ENCODE results near the gene KANK4.

Gene KANK4

DNA sequence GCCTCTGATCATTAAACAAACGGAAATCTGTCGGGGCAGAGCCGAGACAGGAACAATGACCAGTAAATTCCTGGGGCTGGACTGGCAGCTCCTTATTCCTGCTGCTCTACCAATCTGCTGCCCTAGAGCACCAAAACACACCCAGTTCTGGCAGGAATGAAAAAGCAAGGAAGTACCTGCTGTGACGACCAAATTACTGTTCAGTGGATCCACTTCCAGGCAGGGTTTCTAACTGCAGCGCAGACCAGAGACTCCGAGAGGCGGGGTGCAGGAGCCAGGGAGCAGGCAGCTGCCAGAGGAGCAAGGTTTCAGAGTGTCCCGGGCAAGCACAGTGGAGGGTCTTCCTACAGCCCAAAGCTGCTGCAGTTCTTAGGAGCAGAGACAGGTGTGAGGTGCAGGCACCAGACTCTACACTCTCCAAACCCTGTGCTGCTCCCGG is 32.4 kb downstream of the KANK4 start:
- no peak for TF ChIP-seq CTCF (IDR thresholded peaks at IDR 0.05; ENCODE audit: low read depth, low read length)

GRCh38 chr1:62285984-62286785 is 33.0 kb downstream of the KANK4 start:
- TF ChIP-seq CTCF (IDR thresholded peaks at IDR 0.05; ENCODE audit: low read depth, low read length) = no peak
- H3K4me3 ChIP-seq (replicated peaks in 1 of 2; ENCODE audit: low read depth in 2 of 2, low read length in 2 of 2) = no peak overlapping the region
- DNase-seq (ENCODE audit: low read depth in 2 of 2) = no peak

More for the DNA sequence above, 32.4 kb downstream of the KANK4 start:
- DNase-seq (ENCODE audit: low read depth in 2 of 2) = no peak
- no peak overlapping the region for H3K4me3 ChIP-seq (replicated peaks in 1 of 2; ENCODE audit: low read depth in 2 of 2, low read length in 2 of 2)

DNA sequence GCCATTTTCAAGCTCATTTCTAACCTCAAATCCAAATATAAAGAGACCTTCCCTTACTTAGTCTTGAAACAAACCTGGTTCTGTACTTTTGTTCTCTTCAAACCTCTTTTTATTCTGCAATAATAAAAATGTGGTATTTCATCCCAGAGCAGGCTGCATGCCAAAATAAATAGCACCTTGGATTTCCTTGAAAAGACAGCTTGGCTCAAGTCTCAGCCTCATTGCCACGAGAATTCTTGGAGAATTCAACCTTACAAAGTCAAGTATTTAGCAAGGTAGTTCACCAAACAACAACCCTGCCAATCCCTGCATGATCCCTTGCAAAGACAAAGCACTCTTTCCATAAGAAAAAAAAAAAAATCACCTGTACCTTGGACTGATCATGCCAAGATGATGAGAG is 33.8 kb downstream of the KANK4 start:
- DNase-seq (ENCODE audit: low read depth in 2 of 2) = no peak
- no peak overlapping the region for H3K4me3 ChIP-seq (replicated peaks in 1 of 2; ENCODE audit: low read depth in 2 of 2, low read length in 2 of 2)
- no peak for TF ChIP-seq CTCF (IDR thresholded peaks at IDR 0.05; ENCODE audit: low read depth, low read length)

- no peak for DNase-seq (ENCODE audit: low read depth in 2 of 2)
- no peak overlapping the region for H3K4me3 ChIP-seq (replicated peaks in 1 of 2; ENCODE audit: low read depth in 2 of 2, low read length in 2 of 2)
- no peak for TF ChIP-seq CTCF (IDR thresholded peaks at IDR 0.05; ENCODE audit: low read depth, low read length)
Measured at GRCh38 chr1:62283986-62284385, 35.2 kb downstream of the KANK4 start.

DNA sequence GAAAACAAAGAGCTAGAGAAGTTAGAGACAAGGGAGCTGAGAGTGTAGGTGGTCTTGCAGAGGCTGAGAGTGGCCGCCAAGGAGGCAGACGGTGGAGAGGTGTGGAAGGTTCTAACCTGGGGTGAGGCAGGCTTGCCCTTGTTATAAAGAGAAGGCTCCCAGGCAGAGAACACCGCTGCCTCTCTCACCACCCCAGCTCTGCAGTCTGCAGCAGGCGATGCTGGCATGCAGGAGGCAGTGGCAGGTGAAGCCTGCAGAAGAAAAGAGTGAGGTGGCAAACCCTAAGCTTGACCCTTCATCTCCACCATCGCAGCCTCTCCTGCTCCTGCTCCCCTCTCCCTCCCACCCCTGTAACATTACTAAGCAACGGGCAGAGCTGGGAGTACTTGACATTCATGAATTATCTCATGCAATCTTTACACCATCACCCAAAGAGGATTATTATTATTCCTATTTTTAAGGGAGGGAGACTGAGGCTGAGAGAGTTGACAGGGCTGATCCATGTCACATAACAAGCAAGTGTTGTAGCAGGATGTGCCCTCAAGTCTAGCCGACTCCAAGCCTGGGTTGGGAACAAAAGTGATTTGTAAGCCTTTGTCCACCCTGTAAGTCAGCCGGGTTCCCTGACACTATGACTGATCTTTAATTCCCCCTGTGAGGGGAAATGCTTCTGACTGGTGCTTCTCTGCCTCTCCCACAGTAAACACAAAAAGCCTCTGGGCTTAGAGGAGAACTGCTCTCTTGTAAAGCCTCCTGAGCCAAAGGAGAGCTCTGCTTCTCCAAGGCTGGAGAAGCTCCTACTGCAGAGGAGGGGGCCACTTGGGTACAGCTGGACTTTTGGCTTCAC is 36.1 kb downstream of the KANK4 start:
- no peak for DNase-seq (ENCODE audit: low read depth in 2 of 2)
- H3K4me3 ChIP-seq (replicated peaks in 1 of 2; ENCODE audit: low read depth in 2 of 2, low read length in 2 of 2) = no peak overlapping the region
- no peak for TF ChIP-seq CTCF (IDR thresholded peaks at IDR 0.05; ENCODE audit: low read depth, low read length)

DNA sequence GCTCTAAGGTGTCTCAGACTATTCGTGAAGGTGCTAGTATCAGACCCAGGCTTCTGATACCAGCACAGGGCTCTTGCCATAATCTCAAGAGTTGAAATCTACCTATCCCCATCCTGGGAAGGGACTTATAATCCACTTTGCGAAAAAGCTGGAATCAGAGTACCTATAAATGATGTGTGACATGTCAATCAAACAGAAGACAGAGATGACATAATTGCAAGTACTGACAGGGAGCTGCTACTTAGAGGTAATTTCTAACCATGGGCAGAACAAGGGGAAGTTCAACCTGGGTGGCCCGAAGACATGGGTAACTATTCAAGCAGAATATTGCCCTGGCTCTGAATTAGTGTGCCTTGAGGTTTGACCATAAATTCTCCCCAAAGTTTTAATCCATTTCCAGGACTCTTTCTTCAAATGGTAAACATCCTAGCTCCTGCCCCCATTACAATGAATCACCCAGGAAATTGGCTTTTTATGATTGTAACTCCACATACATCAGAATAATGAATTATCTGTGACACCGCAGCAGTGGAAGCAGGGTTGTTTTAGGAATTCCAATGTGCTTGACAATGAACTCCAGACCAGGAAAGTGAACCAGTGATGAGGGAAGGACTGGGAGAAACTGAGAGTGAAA is 37.2 kb downstream of the KANK4 start:
- no peak for TF ChIP-seq CTCF (IDR thresholded peaks at IDR 0.05; ENCODE audit: low read depth, low read length)
- no peak for DNase-seq (ENCODE audit: low read depth in 2 of 2)
- no peak overlapping the region for H3K4me3 ChIP-seq (replicated peaks in 1 of 2; ENCODE audit: low read depth in 2 of 2, low read length in 2 of 2)

All from cardiac fibroblast (primary cell).